HG03060 (cell line): ENCODE results near the gene LIME1.
"Not testable (repeated sequence)": the region's sequence is repeated elsewhere in the genome, so short reads cannot be mapped to it uniquely, and the experiment has no call there.

ENCODE experiments used
- ATAC-seq: cut with Tn5 transposase; IDR thresholded peaks from one replicate; pipeline ENCODE4 v1.9.1; 2021; ENCODE audit warnings: low read depth, moderate number of reproducible peaks; ENCODE audit not compliant: unreplicated experiment

Gene LIME1

DNA sequence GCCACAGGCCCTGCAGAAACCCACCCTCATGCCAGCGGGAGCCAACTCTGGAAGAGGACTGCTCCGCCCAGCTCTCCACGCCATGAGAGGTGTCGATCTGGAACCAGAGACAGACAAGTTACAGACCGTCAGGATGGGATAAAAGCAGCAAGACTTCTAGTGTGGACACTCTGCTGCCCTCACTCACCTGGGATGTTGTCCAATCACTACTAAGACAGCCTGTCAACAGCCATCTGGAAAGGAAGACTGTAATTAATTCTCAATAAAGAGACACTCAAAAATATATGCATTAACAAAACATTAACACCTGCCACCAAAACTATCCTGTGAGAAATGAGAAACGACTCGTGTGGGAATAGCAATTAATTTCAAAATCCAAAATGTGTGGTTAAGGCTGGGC is 31.4 kb downstream of the LIME1 start:
- no peak for ATAC-seq

DNA sequence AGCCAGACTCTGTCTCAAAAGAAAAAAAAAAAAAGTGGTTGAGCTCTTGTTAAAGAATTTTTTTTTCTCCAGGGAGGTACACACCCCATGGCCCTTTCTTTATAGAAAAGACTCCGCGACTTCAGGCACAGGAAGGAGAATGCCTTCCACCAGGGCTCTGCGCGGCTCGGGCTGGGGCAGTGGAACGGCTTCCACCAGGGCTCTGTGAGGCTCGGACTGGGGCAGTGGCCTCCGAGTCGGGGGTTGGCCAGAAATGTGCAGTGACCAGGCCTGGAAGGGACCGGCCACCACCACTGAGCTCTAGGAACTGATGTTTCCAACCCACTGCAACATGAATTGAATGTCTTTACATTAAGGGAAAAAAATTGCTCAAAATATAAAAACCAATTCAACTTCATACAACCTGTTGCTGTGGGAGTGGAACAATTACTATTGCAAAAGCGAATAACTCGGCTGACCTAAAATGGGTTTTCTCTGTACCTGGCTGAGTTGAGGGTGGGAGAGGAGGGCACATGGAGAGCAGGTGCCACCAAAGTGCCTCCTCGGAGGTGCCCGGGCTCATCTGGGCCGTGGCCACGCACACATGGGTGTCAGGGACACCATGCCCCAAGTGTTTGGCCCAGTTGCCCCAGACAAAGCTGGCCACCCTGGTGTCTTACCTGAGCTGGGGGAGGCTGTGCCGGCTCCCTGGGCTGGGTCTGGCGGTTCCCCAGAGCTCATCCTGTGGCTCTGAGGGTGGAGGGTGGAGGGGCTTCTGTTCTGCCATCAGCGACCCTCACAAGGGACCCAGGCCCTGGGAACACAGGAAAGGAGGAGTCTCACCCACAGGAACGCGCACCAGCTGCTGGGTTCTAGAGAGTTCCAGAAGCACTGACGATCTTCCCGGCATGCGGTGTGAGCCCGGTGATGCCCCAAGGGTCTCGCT is 32.4 kb downstream of the LIME1 start:
- no peak for ATAC-seq

DNA sequence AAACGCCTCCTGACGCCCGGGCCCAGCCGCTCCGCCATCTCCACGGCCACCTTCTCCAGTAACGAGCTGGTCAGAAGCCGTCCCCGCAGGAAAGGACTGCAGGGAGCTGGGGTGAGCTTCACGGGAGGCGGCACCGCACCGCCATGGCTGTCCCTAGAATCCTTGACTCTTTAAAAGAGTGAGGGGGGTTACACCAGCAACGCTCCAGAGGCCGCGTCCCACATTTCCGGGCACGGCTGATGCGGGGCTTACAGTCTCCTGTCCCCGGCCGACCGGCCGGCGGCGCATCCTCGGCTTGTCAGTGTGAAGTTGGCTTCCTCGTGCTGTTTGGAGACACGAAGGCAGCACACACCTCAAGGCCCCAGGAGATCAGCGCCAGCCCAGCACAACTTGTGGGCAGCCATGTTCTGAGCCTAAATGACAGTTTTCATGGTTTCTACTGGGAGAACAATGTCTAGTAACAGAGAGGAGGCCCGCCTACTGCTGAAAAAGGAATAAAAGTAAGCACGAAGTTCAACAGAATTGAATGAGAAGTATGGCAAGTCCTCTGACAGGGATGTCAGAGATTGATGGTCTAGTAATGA is 33.5 kb downstream of the LIME1 start:
- no peak for ATAC-seq

DNA sequence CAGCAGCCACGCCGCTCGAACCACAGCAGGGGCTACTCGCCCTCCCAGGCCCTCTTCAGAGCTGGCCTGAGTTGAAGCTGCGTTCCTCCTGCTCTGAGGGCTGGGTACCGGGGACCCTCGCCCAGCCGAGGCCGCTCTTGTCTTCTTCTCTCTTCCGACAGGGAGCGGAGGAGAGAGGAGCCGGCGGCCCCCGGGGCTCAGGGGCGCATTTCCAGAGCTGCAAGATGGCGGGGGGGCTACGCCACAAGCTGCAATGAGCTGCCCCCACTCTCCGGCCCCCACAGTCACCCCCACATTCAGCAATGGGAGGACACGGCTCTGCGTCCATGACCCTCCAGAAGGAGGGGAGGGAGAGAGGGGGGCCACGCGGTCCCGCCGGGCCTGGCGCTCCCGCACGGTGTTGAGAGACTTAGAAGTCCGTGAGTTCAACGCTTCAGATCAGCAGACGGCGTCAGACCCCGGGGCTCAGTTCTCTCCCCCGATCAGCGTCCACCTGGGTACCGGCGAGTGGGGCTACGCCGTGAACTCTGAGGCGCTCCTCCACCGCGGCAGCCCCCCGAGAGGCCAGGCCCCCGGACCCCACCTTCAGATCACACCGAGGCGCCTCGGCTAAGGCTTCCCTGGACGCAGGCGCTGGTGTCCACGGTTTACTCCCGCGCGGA is 34.7 kb downstream of the LIME1 start:
- no peak for ATAC-seq

DNA sequence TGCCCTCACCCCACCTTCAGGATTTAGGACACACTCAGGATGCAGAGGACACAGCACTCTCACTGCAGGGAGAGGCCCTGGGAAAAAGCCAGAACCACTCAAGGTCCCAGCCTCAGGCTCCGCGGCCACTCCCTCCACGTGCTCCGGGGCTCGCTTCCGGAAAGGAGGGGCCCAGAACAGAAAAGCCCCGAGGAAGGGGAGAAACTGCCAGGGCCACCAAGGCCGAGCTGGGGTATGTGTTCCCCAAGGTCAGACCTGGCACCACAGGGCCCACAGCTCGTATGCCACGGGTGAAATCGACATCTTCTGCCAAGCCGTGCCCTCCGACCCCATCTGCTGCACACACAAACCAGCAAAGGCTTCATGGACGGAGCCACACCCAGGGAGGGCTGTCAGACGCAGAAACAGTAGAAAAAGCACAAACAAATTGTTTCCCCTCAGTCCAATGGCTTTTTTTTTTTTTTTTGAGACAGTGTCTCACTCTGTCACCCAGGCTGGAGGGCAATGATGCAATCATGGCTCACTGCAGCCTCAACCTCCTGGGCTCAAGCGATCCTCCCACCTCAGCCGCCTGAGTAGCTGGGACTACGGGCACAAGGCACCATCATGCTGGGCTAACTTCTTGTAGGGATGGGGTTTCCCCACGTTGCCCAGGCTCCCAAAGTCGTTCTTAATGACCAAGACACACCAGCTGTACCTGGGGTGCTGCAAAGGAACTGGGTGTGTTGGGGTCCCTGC is 36.5 kb downstream of the LIME1 start:
- ATAC-seq: no peak

DNA sequence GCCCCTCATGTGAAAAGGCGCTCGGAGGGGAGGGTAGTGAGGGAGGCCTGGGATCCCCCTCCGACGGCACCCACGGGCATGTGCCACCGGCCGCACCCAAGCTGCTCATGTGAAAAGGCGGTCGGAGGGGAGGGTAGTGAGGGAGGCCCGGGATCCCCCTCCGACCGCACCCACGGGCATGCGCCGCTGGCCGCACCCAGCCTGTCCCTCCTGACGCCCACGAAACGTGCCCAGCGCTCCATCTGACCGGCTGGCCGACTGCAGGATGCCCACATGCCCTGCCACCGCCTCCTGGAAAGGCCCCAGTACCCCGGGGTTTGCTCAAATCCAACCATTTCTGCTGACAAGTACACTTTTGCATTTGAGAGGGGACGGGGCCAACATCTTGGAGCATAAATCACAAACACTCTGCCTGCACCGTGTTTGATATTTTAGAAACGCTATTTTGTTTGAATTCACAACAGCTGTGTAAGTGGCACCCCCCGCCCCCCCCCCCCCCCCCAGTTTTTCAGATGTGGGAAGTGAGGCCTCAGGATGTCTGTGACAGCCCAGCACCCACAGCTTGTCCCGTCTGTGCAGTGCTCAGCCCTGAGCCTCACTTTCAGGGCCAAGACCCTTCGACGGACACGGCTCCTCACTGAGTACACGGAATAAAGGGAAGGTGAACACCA is 37.2 kb downstream of the LIME1 start:
- ATAC-seq: no peak

DNA sequence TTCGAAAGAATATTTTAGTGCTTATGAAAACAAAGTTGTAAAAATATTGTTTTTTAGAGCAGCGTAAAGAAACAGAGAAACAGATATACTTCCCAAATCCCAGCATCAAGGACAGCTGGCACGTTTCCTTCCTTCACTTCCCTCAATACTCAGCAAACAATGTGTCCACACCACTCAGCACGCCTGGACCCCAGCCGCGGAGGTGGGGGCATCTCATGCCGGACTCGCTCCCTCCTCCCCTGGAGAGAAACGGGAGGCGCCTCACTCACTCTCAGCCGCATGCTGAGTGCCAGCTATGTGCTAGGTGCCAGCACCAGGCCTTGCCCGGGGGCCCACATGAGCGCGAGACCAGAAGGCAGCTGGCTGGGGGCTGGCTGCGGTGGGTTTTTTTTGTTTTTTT is 37.8 kb downstream of the LIME1 start:
- no peak for ATAC-seq

DNA sequence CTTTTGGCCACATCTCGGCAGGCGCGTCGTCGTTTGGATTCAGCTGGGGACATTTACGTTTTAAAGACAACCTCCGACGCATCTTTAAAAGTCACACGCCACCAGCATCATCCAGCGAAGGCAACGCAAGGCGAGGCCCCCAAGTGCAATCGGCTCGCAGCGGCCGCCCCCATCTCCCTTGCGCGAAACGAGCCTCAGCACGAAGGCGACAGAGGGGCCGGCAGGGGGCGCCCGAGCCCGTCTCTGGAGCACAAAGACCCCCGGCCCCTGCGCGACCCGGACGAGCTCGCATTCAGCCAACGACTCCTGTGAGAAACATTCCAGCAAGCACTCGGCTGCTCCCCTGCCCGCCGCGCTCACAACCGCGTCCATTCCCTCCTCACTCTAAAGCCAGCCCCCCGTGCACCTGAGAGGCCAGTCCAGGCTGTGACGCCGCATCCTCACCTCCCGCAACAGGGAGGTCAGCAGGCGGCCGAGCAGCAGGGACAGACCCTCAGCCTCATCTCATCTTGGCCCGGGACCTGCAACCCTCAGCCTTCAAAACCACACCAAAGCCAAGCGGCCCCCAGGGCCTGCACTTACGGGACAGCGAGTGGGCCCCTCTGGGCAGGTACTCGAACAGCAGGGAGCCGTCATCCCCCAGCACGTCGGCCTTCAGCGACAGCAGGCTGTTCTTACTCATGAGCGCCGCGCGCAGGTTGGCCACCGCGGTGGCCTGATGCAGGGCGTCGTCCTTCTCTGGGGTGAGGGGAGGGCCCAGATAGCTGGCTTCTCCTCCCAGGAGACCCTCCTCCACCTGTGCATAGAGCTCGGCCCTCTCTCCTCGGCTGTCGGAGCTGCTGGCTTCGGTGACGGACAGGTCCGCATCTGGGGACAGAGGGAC is 38.9 kb downstream of the LIME1 start:
- no peak for ATAC-seq

DNA sequence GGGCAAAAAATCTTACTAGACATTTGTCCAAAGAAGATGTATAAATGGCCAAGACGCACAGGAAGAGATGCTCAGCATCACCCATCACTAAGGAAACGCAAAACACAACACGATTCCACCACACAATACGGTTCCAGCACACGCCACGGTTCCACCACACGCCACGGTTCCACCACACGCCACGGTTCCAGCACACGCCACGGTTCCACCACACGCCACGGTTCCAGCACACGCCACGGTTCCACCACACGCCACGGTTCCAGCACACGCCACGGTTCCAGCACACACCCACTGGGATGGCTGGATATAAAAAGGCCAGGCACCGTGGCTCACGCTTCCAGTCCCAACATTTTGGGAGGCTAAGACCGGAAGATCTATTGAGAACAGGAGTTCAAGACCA is 40.4 kb downstream of the LIME1 start:
- ATAC-seq: not testable (repeated sequence)

DNA sequence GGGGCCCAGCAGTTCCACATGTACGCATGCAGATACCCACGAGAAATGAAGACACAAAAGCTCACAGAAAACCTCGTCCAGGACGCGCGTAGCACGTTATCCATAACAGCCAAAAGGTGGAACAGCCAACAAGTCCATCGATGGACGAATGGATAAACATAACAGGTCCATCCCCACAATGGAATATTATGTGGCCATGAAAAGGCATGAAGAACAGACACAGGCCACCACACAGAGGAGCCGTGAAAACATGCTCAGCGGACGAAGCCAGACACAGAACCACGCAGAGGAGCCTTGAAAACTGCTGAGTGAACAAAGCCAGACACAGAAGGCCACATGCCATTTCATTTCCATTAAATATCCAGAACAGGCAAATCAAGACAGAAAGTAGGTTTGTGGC is 41.1 kb downstream of the LIME1 start:
- no peak for ATAC-seq

DNA sequence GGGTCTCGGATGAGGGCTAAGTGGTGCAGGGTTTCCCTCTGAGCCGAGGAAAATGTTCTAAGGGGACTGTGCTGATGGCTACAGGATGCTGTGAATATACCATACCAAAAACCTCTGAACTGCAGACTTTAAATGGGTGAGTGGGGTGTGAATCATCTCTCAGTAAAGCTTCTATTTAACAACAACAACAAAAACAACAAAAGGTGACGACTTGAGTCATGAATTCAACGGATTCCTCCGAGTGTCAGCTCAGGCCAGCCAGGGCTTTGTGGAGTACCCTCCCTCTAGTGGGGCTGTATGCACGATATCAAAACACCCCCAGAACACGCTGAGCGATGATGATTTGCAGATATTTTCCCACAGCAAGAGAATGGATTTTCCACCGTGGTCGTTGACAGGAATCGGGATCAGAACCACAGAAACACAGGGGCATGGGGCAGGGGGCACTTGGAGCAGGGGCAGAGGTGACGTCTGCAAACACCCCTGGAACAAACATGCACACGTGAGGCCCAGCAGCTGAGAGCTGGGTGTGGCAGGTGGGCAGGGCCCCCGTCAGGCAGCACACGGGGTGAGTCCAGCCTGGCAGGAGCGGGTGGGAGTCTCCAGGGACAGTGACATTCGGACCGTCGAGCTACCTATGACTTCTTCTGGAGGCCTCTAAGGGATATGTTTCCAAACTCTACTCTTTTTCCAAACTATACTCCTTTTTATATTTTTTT is 41.7 kb downstream of the LIME1 start:
- ATAC-seq: no peak

DNA sequence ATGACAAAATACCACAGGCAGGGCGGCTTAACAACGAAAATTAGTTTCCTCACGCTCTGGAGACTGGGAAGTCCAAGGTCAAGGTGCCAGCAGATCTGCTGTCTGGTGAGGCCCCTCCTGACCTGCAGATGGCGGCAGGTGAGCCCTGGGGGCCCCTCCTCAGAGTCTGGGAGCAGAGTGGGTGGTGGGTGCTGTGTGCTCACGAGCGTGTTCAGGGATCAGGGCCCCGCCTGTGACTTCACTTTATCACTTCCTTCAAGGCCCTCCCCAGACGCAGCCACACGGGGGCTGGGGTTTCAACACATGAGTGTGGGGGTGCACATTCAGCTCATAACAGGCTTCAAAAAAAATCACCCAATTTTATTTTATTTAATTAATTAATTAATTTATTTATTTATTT is 42.4 kb downstream of the LIME1 start:
- no peak for ATAC-seq

DNA sequence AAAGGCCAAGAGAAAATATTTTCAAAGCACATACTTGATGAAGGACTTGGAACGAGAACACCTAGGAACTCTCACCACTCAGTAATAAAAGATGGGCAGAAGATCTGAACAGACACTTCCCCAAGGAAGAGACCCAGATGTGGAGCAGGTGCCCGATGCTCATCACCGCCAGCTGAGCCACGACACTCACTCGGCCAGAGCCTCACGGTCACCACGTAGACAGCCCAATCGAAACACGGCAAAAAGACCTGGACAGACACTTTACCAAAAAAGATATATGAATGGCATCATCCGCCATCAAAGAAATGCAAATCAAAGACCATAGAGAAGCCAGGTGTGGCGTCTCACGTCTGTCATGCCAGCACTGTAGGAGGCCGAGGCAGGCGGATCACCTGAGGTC is 44.7 kb downstream of the LIME1 start:
- no peak for ATAC-seq

DNA sequence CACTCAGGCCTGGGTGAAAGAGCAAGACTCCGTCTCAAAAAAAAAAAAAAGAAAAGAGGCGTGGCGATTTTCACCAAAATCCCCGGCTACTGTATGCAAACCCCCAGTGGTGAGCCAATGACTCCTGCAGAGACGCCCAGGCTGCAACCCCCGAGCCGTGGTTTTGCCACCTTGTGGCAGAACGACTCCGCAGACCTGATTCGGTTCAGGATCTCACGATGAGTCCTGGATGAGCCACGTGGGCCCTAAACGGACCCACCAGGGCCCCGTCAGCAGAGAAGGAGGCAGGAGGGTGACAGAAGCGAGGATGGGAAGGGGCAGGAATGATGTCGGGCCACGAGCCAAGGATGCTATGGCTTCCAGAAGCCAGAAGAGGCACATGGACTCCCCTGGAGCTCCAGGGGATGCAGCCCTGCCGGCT is 45.6 kb downstream of the LIME1 start:
- ATAC-seq: no peak

DNA sequence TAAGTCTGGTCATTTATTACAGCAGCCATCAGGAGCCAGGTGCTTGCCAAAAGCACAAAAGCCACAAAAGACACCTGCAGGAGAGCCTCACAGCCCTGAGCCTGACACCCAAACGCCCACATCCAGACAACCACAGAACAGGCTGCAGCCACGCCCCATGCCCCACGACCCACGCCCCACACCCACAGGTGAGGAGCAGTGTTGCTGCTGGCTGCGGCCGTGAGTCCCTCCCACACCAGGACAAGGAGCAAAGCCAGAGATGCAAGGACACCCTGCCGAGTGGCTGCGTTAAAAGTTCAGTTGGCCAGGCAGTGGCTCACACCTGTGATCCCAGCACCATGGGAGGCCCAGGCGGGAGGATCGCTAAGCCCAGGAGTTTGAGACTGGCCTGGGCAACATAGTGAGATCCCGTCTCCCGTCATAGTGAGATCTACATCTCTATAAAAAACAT is 46.1 kb downstream of the LIME1 start:
- ATAC-seq: no peak

DNA sequence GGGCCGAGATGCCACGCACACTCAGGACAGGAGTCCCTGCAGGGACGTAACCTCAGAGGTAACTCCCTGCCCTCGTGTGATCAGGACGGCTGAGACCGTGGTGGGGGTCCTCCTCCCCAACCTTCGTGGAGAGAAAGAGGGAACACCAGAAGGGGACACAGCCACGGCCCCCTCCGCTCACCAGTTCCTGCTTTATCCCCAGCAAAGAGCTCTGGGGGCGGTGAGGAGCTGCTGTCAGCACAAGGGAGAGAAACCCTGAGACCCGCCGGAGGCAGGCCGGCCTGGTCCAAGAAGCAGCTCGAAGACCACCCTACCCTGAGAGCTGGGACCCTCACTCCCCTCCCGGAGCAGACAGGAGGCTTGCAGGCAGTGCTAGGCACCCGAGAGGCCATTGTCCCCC is 47.5 kb downstream of the LIME1 start:
- ATAC-seq: no peak

DNA sequence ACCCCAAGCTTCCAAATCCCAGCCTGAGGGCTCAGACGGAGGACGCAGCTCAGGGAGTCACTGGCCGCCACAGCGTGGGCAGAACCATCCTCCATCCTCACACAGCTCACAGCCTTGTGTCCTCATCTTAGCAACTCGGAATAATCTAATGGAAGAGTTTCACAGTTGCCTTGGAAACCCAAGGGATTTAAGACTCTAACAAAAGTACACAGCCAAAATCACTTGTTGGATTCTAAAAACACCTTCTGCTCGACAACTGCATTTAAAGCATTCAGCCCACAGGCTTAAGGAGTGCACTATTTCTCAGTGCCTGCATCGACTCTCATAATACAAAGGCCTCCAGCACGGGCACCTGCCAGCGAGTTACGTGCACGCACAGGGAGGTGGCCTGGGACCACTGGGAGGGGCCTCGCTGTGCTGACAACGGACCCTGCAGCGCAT is 49.2 kb downstream of the LIME1 start:
- ATAC-seq: no peak

DNA sequence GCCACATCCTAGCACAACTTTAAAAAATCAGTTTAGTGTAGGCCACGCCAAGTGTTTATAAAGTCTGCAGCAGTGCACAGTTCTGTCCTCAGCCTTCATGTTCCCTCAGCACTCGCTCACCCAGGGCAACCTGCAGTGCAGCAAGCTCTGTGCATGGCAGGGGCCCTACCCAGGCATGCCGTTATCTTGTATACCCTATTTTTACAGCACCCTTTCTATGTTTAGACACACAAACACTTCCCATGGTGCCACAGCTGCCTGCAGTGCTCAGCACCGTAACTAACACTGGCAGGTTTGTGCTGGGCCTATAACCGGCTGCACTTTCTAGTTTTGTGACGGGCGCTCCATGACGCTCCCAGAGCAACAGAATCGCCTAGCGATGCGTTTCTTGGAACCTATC is 50.8 kb downstream of the LIME1 start:
- no peak for ATAC-seq

DNA sequence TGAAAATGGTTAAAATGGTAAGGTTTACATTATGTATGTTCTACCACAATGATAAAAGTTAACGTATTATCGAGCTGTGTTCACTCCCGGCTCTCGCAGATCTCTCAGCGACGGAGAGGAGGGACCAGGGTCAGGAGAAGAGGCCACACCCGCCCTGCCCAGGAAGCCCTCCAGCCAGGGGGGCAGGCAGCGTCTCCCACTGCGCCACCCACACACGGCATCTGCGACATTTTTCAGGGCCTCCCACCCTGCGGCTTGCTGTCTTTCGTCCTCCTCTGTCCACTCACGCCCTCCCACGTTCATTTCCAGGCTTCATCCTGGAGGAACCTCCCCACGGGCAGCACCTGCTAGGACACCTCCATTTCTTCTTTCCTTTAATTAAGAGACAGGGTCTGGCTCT is 51.3 kb downstream of the LIME1 start:
- ATAC-seq: no peak
